ENCODE measurements around the gene MEX3D.

DNA sequence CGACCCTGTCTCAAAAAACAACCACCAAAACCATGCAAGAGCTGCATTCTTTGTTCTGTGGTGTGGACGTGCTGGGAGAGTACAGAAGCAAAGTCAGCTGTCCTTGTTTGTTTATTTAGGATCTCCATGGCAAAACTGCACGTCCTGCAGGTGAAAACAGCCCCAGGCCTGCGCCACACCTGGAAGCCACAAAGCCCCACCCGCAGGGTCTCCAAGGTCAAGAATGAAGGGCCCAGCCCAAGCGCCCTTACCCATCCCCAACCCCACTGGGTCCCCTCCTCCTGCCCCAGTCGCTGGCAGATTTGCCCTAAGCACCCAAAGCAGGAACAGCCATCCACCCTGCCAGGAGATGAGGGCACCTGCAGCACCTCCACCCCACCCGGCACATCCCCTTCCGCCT lies 14.1 kb upstream of the MEX3D start:
- TF ChIP-seq, protein P1, sequence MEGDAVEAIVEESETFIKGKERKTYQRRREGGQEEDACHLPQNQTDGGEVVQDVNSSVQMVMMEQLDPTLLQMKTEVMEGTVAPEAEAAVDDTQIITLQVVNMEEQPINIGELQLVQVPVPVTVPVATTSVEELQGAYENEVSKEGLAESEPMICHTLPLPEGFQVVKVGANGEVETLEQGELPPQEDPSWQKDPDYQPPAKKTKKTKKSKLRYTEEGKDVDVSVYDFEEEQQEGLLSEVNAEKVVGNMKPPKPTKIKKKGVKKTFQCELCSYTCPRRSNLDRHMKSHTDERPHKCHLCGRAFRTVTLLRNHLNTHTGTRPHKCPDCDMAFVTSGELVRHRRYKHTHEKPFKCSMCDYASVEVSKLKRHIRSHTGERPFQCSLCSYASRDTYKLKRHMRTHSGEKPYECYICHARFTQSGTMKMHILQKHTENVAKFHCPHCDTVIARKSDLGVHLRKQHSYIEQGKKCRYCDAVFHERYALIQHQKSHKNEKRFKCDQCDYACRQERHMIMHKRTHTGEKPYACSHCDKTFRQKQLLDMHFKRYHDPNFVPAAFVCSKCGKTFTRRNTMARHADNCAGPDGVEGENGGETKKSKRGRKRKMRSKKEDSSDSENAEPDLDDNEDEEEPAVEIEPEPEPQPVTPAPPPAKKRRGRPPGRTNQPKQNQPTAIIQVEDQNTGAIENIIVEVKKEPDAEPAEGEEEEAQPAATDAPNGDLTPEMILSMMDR (IDR thresholded peaks at IDR 0.05) = no peak
- no peak for TF ChIP-seq POLR2A (IDR thresholded peaks at IDR 0.05)
